ENCODE data around the gene ADARB2.

ADARB2 gene

GRCh38 chr10:1726861-1727260, 10.5 kb downstream of the ADARB2 start:
- no peak overlapping the region for H3K4ac ChIP-seq (ENCODE audit: low read length)
- no peak overlapping the region for H3K14ac ChIP-seq (ENCODE audit: low read length)
- H3K79me1 ChIP-seq (ENCODE audit: low read depth, low read length), result no peaks in the 10 kb centered on the region
- DNase-seq (ENCODE audit: low spot score), result no peak
- no peak overlapping the region for H3K4me2 ChIP-seq (ENCODE audit: insufficient read depth, low read length, poor library complexity, severe bottlenecking)
- H3K9ac ChIP-seq (ENCODE audit: low read depth, low read length, poor library complexity), result peak overlapping the region; percentile 9
- no peak overlapping the region for H2BK15ac ChIP-seq (ENCODE audit: low read length)
- no peaks in the 10 kb centered on the region for H3K36me3 ChIP-seq (replicated peaks in 1 of 2; ENCODE audit: control insufficient read depth in 2 of 2, insufficient read depth in 2 of 2, low read length in 2 of 2)
- H3K23ac ChIP-seq (ENCODE audit: low read depth, low read length, poor library complexity), result no peak overlapping the region
- H2AK5ac ChIP-seq (ENCODE audit: low read depth, low read length), result peak overlapping the region; percentile 60
- no peak overlapping the region for H2AFZ ChIP-seq (ENCODE audit: low read length)
- no CpG with 5 or more reads among the region's 11 CpGs for WGBS, 2 donors (ENCODE audit: extremely low coverage in 2 of 2, insufficient read length in 2 of 2, insufficient replicate concordance in 1 of 2)
- H3K18ac ChIP-seq (ENCODE audit: low read length), result no peak overlapping the region
- H3K27me3 ChIP-seq (ENCODE audit: control insufficient read depth in 3 of 3, insufficient read depth in 3 of 3, low read depth in 1 of 3, low read length in 3 of 3), result no peaks in the 10 kb centered on the region
- H2BK5ac ChIP-seq (ENCODE audit: low read length), result no peak overlapping the region
- H2BK12ac ChIP-seq (ENCODE audit: low read length), result no peak overlapping the region
- no peak overlapping the region for H2BK120ac ChIP-seq (ENCODE audit: low read depth, low read length)
- no peaks in the 10 kb centered on the region for H3K9me3 ChIP-seq (replicated peaks in 1 of 2; ENCODE audit: control insufficient read depth in 2 of 2, insufficient read depth in 1 of 2, low read depth in 1 of 2, low read length in 2 of 2)
- no peak overlapping the region for H4K91ac ChIP-seq (ENCODE audit: low read depth, low read length, poor library complexity)
- no peak overlapping the region for H4K8ac ChIP-seq (ENCODE audit: low read depth, low read length)
- H3K4me3 ChIP-seq (ENCODE audit: low read length in 2 of 2), result no peak overlapping the region
- H3K4me1 ChIP-seq (ENCODE audit: control insufficient read depth in 2 of 2, insufficient read depth in 1 of 2, low read depth in 1 of 2, low read length in 2 of 2), result no peaks in the 10 kb centered on the region
- H3K27ac ChIP-seq (replicated peaks; ENCODE audit: low read length), result no peak overlapping the region

- no peak overlapping the region for H3K27ac ChIP-seq (replicated peaks; ENCODE audit: low read length)
- no CpG with 5 or more reads among the region's 15 CpGs for WGBS, 2 donors (ENCODE audit: extremely low coverage in 2 of 2, insufficient read length in 2 of 2, insufficient replicate concordance in 1 of 2)
- H3K4ac ChIP-seq (ENCODE audit: low read length), result no peak overlapping the region
Observed at GRCh38 chr10:1724921-1725488, 12.3 kb downstream of the ADARB2 start.

GRCh38 chr10:1716839-1717238, 20.5 kb downstream of the ADARB2 start:
- Histone ChIP-seq H3K4me2 (ENCODE audit: insufficient read depth, low read length, poor library complexity, severe bottlenecking) (no peak overlapping the region), H3K23ac (ENCODE audit: low read depth, low read length, poor library complexity) (no peak overlapping the region), H2BK12ac (ENCODE audit: low read length) (no peak overlapping the region), H3K9me3 (replicated peaks in 1 of 2; ENCODE audit: control insufficient read depth in 2 of 2, insufficient read depth in 1 of 2, low read depth in 1 of 2, low read length in 2 of 2) (no peaks in the 10 kb centered on the region), H3K9ac (ENCODE audit: low read depth, low read length, poor library complexity) (no peak overlapping the region), H3K4me1 (ENCODE audit: control insufficient read depth in 2 of 2, insufficient read depth in 1 of 2, low read depth in 1 of 2, low read length in 2 of 2) (peaks cover 0 to 8% of the 10 kb centered on the region in 2 donors), H3K27ac (replicated peaks; ENCODE audit: low read length) (no peak overlapping the region), H2BK120ac (ENCODE audit: low read depth, low read length) (no peak overlapping the region), H3K27me3 (ENCODE audit: control insufficient read depth in 3 of 3, insufficient read depth in 3 of 3, low read depth in 1 of 3, low read length in 3 of 3) (no peaks in the 10 kb centered on the region), H3K36me3 (replicated peaks in 1 of 2; ENCODE audit: control insufficient read depth in 2 of 2, insufficient read depth in 2 of 2, low read length in 2 of 2) (no peaks in the 10 kb centered on the region), H3K14ac (ENCODE audit: low read length) (no peak overlapping the region), H2BK15ac (ENCODE audit: low read length) (no peak overlapping the region), H2AK5ac (ENCODE audit: low read depth, low read length) (no peak overlapping the region), H2BK5ac (ENCODE audit: low read length) (no peak overlapping the region), H3K18ac (ENCODE audit: low read length) (no peak overlapping the region), H3K79me1 (ENCODE audit: low read depth, low read length) (no peaks in the 10 kb centered on the region), H3K4me3 (ENCODE audit: low read length in 2 of 2) (no peak overlapping the region), H3K4ac (ENCODE audit: low read length) (no peak overlapping the region), H4K91ac (ENCODE audit: low read depth, low read length, poor library complexity) (no peak overlapping the region), H4K8ac (ENCODE audit: low read depth, low read length) (no peak overlapping the region), H2AFZ (ENCODE audit: low read length) (no peak overlapping the region)
- DNase-seq (ENCODE audit: low spot score), result no peak
- WGBS, 2 donors (ENCODE audit: extremely low coverage in 2 of 2, insufficient read length in 2 of 2, insufficient replicate concordance in 1 of 2), result no CpG with 5 or more reads among the region's 4 CpGs

More at GRCh38 chr10:1724921-1725488, 12.3 kb downstream of the ADARB2 start:
- Histone ChIP-seq H2AK5ac (ENCODE audit: low read depth, low read length) (no peak overlapping the region), H3K4me1 (ENCODE audit: control insufficient read depth in 2 of 2, insufficient read depth in 1 of 2, low read depth in 1 of 2, low read length in 2 of 2) (no peaks in the 10 kb centered on the region), H4K91ac (ENCODE audit: low read depth, low read length, poor library complexity) (no peak overlapping the region), H4K8ac (ENCODE audit: low read depth, low read length) (no peak overlapping the region), H2BK12ac (ENCODE audit: low read length) (no peak overlapping the region), H3K4me3 (ENCODE audit: low read length in 2 of 2) (no peak overlapping the region), H2BK120ac (ENCODE audit: low read depth, low read length) (no peak overlapping the region), H3K23ac (ENCODE audit: low read depth, low read length, poor library complexity) (no peak overlapping the region), H2BK15ac (ENCODE audit: low read length) (no peak overlapping the region), H3K18ac (ENCODE audit: low read length) (no peak overlapping the region), H3K9me3 (replicated peaks in 1 of 2; ENCODE audit: control insufficient read depth in 2 of 2, insufficient read depth in 1 of 2, low read depth in 1 of 2, low read length in 2 of 2) (no peaks in the 10 kb centered on the region), H3K36me3 (replicated peaks in 1 of 2; ENCODE audit: control insufficient read depth in 2 of 2, insufficient read depth in 2 of 2, low read length in 2 of 2) (no peaks in the 10 kb centered on the region), H3K4me2 (ENCODE audit: insufficient read depth, low read length, poor library complexity, severe bottlenecking) (no peak overlapping the region), H2AFZ (ENCODE audit: low read length) (no peak overlapping the region), H3K27me3 (ENCODE audit: control insufficient read depth in 3 of 3, insufficient read depth in 3 of 3, low read depth in 1 of 3, low read length in 3 of 3) (no peaks in the 10 kb centered on the region), H2BK5ac (ENCODE audit: low read length) (no peak overlapping the region), H3K79me1 (ENCODE audit: low read depth, low read length) (no peaks in the 10 kb centered on the region), H3K14ac (ENCODE audit: low read length) (no peak overlapping the region), H3K9ac (ENCODE audit: low read depth, low read length, poor library complexity) (no peak overlapping the region)
- DNase-seq (ENCODE audit: low spot score), result no peak

GRCh38 chr10:1715821-1716220, 21.5 kb downstream of the ADARB2 start:
- no peaks in the 10 kb centered on the region for H3K36me3 ChIP-seq (replicated peaks in 1 of 2; ENCODE audit: control insufficient read depth in 2 of 2, insufficient read depth in 2 of 2, low read length in 2 of 2)
- H2BK15ac ChIP-seq (ENCODE audit: low read length), result no peak overlapping the region
- H3K27me3 ChIP-seq (ENCODE audit: control insufficient read depth in 3 of 3, insufficient read depth in 3 of 3, low read depth in 1 of 3, low read length in 3 of 3), result no peaks in the 10 kb centered on the region
- WGBS, 2 donors (ENCODE audit: extremely low coverage in 2 of 2, insufficient read length in 2 of 2, insufficient replicate concordance in 1 of 2), result no CpG with 5 or more reads among the region's 18 CpGs
- peak overlapping the region in 1 of 2 donors; percentile 58 for H3K4me3 ChIP-seq (ENCODE audit: low read length in 2 of 2)
- no peaks in the 10 kb centered on the region for H3K79me1 ChIP-seq (ENCODE audit: low read depth, low read length)
- no peaks in the 10 kb centered on the region for H3K9me3 ChIP-seq (replicated peaks in 1 of 2; ENCODE audit: control insufficient read depth in 2 of 2, insufficient read depth in 1 of 2, low read depth in 1 of 2, low read length in 2 of 2)
- no peak overlapping the region for H2BK5ac ChIP-seq (ENCODE audit: low read length)
- no peak overlapping the region for H2BK120ac ChIP-seq (ENCODE audit: low read depth, low read length)
- peak overlapping the region; percentile 26 for H3K4me2 ChIP-seq (ENCODE audit: insufficient read depth, low read length, poor library complexity, severe bottlenecking)
- H3K9ac ChIP-seq (ENCODE audit: low read depth, low read length, poor library complexity), result peak overlapping the region; percentile 64
- peak overlapping the region; percentile 22 for H4K91ac ChIP-seq (ENCODE audit: low read depth, low read length, poor library complexity)
- DNase-seq (ENCODE audit: low spot score), result no peak
- peak overlapping the region; percentile 73 for H2BK12ac ChIP-seq (ENCODE audit: low read length)
- H3K18ac ChIP-seq (ENCODE audit: low read length), result peak overlapping the region; percentile 38
- no peak overlapping the region for H3K23ac ChIP-seq (ENCODE audit: low read depth, low read length, poor library complexity)
- peaks cover 0 to 8% of the 10 kb centered on the region in 2 donors for H3K4me1 ChIP-seq (ENCODE audit: control insufficient read depth in 2 of 2, insufficient read depth in 1 of 2, low read depth in 1 of 2, low read length in 2 of 2)
- H2AFZ ChIP-seq (ENCODE audit: low read length), result no peak overlapping the region
- H4K8ac ChIP-seq (ENCODE audit: low read depth, low read length), result no peak overlapping the region
- H2AK5ac ChIP-seq (ENCODE audit: low read depth, low read length), result peak overlapping the region; percentile 23
- no peak overlapping the region for H3K14ac ChIP-seq (ENCODE audit: low read length)
- H3K4ac ChIP-seq (ENCODE audit: low read length), result no peak overlapping the region
- no peak overlapping the region for H3K27ac ChIP-seq (replicated peaks; ENCODE audit: low read length)
